HG03025 (cell line): ENCODE results near the gene LUC7L3.

Source experiments
- ATAC-seq: cut with Tn5 transposase; IDR thresholded peaks from one replicate; pipeline ENCODE4 v1.9.1; 2021; ENCODE audit warnings: mild to moderate bottlenecking, moderate library complexity; ENCODE audit not compliant: unreplicated experiment, low FRiP score

The LUC7L3 gene

DNA sequence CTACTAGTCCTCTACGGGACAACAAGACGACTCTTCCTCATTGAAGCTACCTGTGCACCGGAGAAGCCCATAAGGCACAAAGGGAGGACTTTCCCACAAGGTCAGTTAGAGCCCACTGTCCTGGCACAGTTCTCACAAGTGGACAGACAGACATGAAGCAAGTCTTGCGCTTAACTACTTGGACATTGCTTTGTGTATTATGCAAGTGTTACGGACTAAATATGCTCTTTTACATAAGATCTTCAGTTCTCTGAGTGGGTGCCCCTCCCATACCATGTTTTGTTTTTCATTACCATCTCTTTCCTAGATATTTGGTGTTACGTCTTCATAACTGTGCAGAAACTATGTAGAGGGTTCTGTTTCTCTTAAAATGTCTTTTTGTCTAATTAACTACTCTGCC is 29.8 kb downstream of the LUC7L3 start:
- no peak for ATAC-seq

DNA sequence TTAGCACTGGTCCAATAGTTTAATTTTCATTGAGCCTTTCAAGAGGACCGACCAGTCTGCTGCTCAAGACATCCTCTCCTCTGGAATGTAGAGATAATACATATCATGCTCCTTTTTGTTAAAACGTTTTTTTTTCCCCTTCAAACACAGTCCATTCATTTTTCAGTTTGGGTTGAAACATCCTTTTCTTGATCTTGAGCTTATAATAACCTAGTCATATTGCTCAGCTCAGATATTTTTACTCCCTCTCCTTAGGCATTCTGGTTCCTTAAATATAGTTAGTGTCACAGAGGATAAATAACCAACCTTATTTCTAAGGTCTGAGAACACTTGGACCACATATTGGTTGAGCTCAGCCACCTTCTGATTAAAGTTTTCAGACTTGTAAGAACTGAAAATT is 35.1 kb downstream of the LUC7L3 start:
- ATAC-seq: no peak

- no peak for ATAC-seq
Observed at GRCh38 chr17:50758524-50758923, 39.1 kb downstream of the LUC7L3 start.

DNA sequence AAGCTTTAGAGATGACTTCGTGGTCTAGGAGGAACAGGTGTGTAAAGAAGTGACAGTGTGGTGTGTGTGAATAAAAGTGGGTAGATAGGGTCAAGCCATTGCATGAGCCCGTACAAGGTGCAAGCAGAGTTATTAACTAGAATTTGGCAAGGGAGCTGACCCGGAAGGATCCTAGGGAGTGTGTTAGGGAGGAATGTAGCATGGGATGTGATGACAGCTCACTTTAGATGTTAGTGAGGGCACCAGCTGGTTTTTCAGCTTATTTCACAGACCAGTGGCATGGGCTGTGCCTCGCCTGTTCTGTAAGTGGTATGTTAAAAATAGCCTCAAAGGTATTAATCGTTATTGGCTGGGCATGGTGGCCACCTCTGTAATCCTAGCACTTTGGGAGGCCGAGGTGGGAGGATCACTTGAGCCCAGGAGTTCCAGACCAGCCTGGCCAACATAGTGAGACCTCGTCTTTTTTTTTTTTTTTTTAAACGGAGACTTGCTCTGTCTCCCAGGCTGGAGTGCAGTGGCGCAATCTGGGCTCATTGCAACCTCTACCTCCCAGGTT is 39.7 kb downstream of the LUC7L3 start:
- ATAC-seq: no peak

GRCh38 chr17:50762177-50762576 is 42.8 kb downstream of the LUC7L3 start:
- ATAC-seq: no peak

DNA sequence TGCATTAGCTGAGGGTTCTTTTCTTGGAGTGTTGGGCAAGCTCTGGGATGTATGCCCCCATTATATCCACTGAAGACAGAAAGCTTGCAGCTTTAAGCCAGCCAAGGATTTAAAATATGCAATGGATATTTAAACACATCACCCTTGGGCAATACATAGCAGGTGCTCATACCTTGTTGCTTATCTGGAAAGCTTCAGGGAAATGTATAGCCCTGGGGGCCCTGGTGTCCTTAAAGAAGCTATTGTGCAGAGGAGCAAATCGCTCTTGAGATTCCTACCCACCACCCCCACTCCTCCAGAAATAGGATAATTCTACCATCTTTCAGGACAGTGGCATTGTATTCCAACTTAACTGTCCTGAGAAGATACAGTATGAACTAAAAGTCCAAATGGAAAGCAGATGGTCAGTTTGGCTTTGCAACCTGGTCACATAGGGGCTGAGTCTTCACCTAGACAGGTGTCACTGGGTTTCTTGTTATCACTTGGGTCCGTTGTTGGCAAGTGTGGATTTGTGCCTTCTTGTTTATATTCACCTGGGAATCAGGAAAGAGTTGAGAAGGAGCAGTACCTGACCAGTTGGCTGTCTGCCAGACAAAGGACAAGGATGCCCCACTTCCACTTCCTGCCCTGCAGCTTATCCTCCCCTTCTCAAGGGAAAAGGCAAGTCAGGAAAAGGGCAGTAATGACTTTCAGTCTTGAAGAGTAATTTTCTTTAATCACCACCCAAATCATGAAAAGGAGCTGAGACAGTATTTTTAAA is 44.5 kb downstream of the LUC7L3 start:
- ATAC-seq: no peak

DNA sequence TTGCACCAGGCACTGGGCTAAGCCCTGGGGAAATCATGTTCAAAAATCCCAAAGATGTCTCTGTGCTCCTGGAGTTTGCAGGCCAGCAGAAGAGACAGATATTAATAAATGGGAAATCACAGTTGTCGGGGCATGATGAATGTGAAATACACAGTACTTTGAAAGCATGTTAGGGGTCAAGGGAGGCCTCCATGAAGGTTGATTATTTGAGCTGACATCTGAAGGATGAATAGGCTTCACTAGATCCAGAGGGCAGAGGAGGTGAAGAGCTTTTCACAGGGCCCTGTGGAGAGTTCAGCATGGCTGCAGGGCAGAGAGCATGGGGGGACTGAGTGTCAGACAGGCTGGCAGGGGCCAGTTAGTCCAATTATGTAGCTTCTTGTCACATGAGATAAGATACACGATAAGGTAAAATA is 45.3 kb downstream of the LUC7L3 start:
- ATAC-seq: no peak

GRCh38 chr17:50765454-50766221 is 46.2 kb downstream of the LUC7L3 start:
- no peak for ATAC-seq

GRCh38 chr17:50766222-50767023 is 47.0 kb downstream of the LUC7L3 start:
- no peak for ATAC-seq

- ATAC-seq: no peak
Observed at GRCh38 chr17:50767030-50767429, 47.6 kb downstream of the LUC7L3 start.

- no peak for ATAC-seq
Observed at GRCh38 chr17:50767446-50767845, 48.0 kb downstream of the LUC7L3 start, which contains the start of gene ANKRD40CL. Gene ANKRD40CL (minus strand): TSS chr17:50767518. CDS start chr17:50766913, 605 bp downstream.

DNA sequence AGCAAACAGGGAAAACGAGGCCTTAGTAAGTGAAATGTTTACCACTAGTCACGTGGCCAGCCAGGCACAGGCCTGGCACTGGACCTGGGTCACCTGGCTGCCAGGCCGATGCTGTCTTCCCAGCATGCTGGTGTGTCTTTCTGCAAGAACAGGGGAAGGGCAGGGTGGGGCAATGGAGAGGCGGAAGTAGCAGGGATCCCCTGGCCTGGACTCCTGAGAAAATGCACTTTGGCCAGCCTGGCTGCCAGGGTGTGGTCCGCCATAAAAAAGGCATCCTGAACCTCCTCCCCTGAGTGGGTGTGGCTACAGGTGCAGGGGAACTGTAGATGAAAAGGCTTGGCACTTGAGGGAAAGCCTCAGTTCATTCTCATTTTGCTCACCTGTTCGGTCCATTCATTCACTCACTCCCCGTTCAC is 49.0 kb downstream of the LUC7L3 start:
- no peak for ATAC-seq

DNA sequence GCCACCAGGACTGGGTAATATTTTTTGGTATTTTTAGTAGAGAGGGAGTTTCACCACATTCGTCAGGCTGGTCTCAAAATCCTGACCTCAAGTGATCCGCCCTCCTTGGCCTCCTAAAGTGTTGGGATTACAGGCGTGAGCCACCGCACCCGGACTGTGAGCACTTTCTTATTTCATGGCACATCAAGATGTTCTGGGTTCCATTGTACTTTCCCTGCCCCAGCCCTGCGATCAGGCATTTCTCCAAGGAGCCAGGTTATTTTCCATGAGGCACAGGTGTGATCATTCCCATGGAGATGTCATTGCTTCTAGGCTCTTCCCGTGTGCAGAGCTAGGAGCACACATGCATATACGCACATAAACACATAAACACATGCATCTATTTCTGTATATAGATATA is 50.5 kb downstream of the LUC7L3 start:
- no peak for ATAC-seq

DNA sequence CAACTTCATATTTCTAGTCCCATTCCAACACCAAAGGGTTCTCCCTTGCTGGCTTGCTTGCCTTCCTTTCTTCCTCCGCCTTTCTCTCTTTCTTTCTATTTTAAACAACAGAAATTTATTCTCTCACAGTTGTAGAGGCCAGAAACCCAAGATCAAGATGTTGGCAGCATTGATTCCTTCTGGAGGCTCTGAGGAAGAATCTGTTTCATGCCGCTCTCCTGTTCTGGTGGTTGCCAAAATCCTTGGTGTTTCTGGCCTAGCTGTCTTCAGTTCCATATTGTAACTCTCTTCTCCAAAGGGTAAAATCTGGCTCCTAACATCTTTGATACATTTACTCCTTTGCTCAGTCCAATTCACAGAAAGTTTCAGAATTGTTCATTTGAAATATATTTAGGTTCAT is 50.9 kb downstream of the LUC7L3 start:
- no peak for ATAC-seq

- ATAC-seq: no peak
Observed at GRCh38 chr17:50771991-50772785, 52.8 kb downstream of the LUC7L3 start.

GRCh38 chr17:50774225-50774803 is 54.9 kb downstream of the LUC7L3 start:
- ATAC-seq: no peak

DNA sequence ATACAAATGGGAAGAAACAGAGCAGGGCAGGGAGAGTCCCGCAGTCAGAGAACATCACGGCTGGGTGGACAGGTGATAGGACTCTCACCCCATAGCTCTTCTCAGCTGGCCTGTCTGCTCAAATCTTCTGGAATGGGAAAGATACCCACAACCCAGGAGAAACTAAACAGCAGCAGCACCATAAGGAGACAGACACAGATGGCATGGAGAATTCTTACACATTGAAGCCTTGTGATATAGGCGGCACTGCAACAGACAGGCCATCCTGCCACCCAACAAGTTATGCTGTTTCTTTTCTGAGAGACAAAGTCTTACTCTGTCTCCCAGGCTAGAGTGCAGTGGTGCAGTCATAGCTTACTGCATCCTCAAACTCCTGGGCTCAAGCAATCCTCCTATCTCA is 56.5 kb downstream of the LUC7L3 start:
- no peak for ATAC-seq

GRCh38 chr17:50778471-50778870 is 59.1 kb downstream of the LUC7L3 start:
- no peak for ATAC-seq

DNA sequence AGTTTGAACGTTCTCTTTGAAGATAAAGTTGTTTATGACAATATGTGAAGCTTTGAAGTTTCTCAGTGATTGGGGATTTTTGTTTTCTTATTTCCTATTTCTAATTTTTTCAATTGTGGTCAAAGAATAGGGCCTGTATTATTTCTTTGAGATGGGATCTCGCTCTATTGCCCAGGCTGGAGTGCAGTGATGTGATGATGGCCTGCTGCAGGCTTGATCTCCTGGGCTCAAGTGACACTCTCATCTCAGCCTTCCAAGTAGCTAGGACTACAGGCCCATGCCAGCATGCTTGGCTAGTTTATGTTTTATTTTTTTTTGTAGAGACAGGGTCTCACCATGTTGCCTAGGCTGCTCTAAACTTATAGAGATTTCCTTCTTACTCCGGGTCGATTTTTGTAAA is 59.6 kb downstream of the LUC7L3 start:
- ATAC-seq: no peak
